ENCODE measurements around the gene EFHD1.
"Not testable (repeated sequence)": the region's sequence is repeated elsewhere in the genome, so short reads cannot be mapped to it uniquely, and the experiment has no call there.

EFHD1 gene

GRCh38 chr2:232632904-232633412, 446 bp upstream of the EFHD1 start:
- no peak for DNase-seq
- Histone ChIP-seq H3K36me3 (replicated peaks) (no peaks in the 10 kb centered on the region), H3K4me3 (ENCODE audit: low read depth, low read length) (peak overlapping the region; percentile 60), H3K27me3 (replicated peaks) (peaks cover 14% of the 10 kb centered on the region), H3K27ac (no peak overlapping the region)
- in situ Hi-C loops (cut with HindIII; ENCODE audit: low pct_ligation_motif_present, low sequenced_read_pairs), result no loop called here
- TF ChIP-seq, protein P1, sequence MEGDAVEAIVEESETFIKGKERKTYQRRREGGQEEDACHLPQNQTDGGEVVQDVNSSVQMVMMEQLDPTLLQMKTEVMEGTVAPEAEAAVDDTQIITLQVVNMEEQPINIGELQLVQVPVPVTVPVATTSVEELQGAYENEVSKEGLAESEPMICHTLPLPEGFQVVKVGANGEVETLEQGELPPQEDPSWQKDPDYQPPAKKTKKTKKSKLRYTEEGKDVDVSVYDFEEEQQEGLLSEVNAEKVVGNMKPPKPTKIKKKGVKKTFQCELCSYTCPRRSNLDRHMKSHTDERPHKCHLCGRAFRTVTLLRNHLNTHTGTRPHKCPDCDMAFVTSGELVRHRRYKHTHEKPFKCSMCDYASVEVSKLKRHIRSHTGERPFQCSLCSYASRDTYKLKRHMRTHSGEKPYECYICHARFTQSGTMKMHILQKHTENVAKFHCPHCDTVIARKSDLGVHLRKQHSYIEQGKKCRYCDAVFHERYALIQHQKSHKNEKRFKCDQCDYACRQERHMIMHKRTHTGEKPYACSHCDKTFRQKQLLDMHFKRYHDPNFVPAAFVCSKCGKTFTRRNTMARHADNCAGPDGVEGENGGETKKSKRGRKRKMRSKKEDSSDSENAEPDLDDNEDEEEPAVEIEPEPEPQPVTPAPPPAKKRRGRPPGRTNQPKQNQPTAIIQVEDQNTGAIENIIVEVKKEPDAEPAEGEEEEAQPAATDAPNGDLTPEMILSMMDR (IDR thresholded peaks at IDR 0.05; ENCODE audit: low read depth, low read length, missing control alignments), result no peak

DNA sequence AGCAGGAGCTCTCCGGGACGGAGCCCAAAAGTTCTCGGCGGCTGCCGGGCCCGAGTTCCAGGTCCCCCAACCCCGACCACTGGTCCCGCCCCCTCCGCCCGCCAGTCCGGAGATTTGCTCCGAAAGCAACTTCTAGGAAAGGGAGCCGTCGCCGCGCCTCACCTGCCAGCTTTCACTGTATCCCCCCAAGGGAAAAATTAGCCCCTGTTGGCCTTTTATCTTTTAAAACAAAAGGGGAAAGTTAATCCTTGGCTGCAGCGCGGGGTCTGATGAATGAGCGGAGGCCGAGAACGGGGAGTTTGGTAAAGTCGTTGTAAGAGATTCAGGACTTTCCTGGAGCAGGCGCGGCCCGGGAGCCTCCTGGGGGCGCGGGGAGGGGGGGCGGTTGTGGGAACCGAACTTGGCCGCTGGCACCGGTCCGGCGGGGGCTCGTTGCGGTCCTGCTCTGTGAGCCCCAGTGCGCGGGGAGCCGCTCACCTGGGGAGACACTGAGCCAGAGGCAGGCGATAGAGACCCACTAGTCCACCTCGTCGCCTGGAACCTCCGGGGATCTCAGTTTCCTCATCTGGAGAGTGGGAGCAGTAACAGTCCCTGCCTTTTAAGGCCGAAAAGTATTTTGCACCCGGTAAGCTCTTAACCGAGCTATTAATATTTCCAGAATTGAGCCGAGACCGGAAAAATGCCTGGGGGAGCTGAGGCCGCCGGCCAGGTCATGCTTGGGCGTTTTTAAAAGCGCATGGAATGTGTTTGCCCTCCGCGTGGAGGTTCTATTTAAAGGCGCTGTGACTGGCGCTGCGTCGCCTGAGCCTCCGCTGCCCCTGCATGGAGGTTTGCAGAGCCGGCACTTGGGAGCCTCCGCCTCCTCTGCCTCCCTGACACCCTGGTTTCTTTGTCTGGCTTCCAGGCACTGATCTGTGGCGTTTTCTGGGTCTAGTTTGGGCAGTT, 1.1 kb downstream of the EFHD1 start:
- H3K4me3 ChIP-seq (ENCODE audit: low read depth, low read length), result peak overlapping the region; percentile 60
- no peak overlapping the region for H3K27ac ChIP-seq
- DNase-seq, result no peak
- TF ChIP-seq, protein P1 (IDR thresholded peaks at IDR 0.05; ENCODE audit: low read depth, low read length, missing control alignments), result no peak
- H3K36me3 ChIP-seq (replicated peaks), result no peaks in the 10 kb centered on the region
- peaks cover 14% of the 10 kb centered on the region for H3K27me3 ChIP-seq (replicated peaks)
- in situ Hi-C loops (cut with HindIII; ENCODE audit: low pct_ligation_motif_present, low sequenced_read_pairs), result no loop called here

DNA sequence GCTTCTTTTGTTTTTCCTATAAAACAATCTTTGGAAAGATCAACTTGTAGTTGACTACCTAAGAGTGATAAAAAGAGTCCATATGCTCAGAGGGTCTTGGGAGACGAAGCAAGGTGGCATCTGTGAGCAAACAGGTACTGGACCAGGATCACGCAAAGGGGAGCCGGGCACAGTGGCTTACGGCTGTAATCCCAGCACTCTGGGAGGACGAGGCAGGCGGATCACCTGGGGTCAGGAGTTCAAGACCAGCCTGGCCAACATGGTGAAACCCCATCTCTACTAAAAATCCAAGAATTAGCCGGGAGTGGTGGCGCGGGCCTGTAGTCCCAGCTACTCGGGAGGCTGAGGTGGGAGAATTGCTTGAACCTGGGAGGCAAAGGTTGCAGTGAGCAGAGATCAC, 2.0 kb downstream of the EFHD1 start:
- DNase-seq; H3K4me3 ChIP-seq (ENCODE audit: low read depth, low read length); H3K36me3 ChIP-seq (replicated peaks); H3K27ac ChIP-seq; in situ Hi-C loops (cut with HindIII; ENCODE audit: low pct_ligation_motif_present, low sequenced_read_pairs): not testable (repeated sequence)
- H3K27me3 ChIP-seq (replicated peaks), result peaks cover 14% of the 10 kb centered on the region

GRCh38 chr2:232635820-232636219, 2.4 kb downstream of the EFHD1 start:
- Histone ChIP-seq H3K27me3 (replicated peaks) (peaks cover 14% of the 10 kb centered on the region), H3K36me3 (replicated peaks) (no peaks in the 10 kb centered on the region), H3K27ac (no peak overlapping the region), H3K4me3 (ENCODE audit: low read depth, low read length) (no peak overlapping the region)
- TF ChIP-seq, protein P1 (IDR thresholded peaks at IDR 0.05; ENCODE audit: low read depth, low read length, missing control alignments), result no peak
- no peak for DNase-seq
- in situ Hi-C loops (cut with HindIII; ENCODE audit: low pct_ligation_motif_present, low sequenced_read_pairs), result no loop called here

DNA sequence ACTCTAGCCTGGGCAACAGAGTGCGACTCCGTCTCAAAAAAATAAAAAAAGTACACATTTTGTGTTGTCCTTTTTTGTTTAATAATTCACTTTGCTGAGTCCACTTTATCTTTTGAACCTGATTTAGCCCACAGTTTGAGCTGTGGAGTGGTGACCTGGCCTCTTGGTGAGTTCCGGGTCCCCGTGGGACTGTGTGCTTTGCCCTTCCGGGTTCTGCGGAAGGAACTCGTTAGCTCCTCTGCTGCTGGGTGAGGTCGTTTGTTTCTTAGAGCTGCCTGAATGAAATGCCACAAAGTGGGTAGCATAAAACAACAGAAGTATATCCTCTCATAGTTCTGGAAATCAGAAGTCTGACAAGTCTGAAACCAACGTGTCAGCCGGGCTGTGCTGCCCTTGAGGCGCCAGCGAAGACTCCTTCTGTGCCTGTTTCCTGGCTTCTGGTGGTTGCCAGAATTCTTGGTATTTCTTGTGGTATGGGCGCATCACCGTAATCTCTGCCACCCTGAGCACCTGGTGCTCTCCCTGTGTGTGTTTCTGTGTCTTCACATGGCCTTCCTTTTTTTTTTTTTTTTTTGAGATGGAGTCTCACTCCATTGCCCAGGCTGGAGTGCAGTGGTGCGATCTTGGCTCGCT, 3.5 kb downstream of the EFHD1 start:
- Histone ChIP-seq H3K27ac (no peak overlapping the region), H3K27me3 (replicated peaks) (peaks cover 14% of the 10 kb centered on the region), H3K4me3 (ENCODE audit: low read depth, low read length) (no peak overlapping the region), H3K36me3 (replicated peaks) (no peaks in the 10 kb centered on the region)
- DNase-seq, result no peak
- in situ Hi-C loops (cut with HindIII; ENCODE audit: low pct_ligation_motif_present, low sequenced_read_pairs), result no loop called here
- TF ChIP-seq, protein P1 (IDR thresholded peaks at IDR 0.05; ENCODE audit: low read depth, low read length, missing control alignments), result no peak

DNA sequence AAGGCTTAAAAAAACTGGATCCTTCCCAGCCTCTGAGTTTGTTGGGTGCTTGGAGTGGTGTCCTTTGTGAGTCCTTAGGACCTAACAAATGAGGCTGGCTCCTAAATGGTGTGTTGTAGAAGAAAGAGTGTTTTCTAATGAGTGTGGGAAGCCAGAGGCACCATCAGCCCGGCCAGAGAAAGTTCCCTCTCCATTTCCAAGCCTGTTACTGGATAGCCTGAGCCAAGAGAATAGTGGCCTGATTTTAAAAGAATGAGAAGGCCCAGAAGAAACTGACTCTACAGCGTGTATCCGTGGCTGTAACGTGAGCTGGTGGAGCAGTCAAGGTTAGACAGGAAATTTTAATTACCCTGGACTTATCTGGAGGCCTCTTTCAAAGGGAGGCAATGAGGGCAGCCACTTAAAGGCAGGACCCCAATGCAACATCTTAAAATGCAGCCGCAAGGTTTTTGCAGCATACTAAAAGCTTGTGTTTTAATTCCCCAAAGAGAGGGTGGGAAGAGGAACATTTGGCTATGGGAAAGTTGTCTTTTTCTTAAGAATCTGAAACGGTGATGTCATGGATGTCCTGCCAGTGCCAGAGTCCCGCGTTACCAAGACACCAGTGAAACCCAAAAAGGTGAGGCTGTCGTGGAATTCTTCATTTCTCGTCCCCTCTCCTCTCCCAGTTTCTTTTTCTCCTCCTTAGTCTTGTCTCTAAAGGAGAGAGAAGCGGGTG, 4.6 kb downstream of the EFHD1 start:
- DNase-seq, result no peak
- Histone ChIP-seq H3K4me3 (ENCODE audit: low read depth, low read length) (no peak overlapping the region), H3K27me3 (replicated peaks) (peaks cover 7% of the 10 kb centered on the region), H3K27ac (no peak overlapping the region), H3K36me3 (replicated peaks) (no peaks in the 10 kb centered on the region)
- TF ChIP-seq, protein P1 (IDR thresholded peaks at IDR 0.05; ENCODE audit: low read depth, low read length, missing control alignments), result no peak
- in situ Hi-C loops (cut with HindIII; ENCODE audit: low pct_ligation_motif_present, low sequenced_read_pairs), result no loop called here

All from brain microvascular endothelial cell (primary cell).